ENCODE data around the gene ZAR1L.

Gene ZAR1L

GRCh38 chr13:32300920-32301319, 14.2 kb downstream of the ZAR1L start:
- DNase-seq, result no peak

DNA sequence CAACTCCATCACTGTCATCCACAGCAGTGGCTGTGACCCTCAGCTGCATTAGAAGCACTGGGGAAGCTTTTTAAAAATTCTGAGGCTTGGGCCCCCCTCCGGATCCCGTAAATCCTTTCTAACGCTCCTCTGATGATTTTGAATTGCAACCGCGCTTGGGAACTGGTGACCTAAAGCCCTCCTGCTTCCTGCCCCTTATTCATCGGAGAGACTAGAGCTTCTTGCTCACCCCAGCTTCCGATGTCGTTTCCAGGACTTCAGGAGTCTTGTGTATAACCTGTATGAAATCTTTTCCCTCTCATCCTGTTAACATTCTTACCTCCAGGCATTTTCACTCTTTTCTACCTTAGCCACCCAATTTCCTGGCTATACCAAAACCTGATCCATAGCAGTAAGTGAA, 14.8 kb downstream of the ZAR1L start:
- no peak for DNase-seq

DNA sequence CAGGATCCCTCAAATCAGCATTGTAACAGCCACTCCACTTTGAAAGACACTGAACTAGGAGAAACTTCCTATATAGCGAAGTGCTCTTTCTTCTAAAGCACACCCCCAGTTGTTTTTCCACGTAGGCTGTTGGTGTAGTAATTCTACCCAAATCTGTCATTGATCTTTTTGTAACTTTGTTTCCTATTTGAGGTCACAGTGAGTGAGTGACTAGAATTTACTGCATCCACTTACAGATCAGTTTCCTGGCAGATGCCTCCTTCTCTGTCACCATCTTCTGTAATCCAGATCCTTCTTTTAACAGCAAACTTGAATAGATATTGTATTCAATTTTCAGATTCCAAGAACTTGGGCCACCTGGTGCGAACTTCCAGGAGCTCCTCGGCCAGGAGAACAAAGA, 15.3 kb downstream of the ZAR1L start:
- no peak for DNase-seq

DNA sequence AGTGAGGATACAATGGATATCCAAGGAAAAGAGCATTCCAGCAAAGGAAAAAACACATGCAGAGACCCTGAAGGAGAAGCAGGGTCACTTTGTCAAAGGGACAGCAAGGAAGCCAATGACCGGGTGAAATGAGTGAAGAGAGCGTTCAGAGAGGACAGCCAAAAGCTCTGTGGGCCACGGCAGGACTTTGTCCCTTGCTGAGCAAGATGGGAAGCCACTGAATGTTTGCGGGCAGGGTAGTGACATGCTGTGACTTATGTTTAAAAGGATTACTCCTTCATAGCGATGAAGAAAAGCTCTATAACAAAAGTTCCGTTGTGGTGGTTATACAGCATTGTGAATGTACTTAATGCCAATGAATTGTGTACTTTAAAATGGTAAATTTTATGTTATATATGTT, 16.5 kb downstream of the ZAR1L start:
- DNase-seq, result no peak

DNA sequence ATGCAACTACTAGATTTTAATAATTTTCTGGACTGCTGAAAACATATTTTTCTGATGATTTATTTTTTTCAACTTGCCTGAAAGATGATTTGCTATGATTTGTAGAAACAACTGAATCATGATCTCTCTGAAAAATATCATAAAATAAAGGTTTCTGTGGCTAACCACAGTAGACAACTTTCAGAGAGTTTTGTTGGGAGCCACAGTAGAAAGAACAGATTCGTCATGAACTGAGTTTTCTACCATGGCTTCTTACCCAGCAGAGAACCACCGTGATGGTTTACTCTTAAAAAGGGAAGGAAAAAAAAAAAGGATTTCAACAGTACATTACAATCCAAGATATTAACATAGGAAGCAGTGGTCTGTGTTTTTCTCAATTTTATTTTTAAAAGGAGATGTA, 18.0 kb downstream of the ZAR1L start:
- no peak for DNase-seq

DNA sequence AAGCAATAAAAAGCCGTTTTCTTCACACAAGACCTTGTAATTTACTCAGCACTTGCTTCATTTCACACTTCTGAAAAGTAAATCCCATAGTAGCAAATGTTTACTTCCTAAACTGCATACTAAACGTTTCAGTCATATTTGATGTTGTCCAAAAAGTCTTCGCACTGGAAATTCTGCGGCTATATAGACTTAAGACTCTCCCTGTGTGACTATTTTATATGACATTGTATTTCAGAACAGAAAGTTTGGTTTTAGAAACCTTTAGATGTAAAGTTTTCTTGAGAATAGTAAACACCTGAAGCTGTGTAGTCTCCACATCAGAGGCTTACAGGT, 29.6 kb downstream of the ZAR1L start:
- DNase-seq, result no peak

DNA sequence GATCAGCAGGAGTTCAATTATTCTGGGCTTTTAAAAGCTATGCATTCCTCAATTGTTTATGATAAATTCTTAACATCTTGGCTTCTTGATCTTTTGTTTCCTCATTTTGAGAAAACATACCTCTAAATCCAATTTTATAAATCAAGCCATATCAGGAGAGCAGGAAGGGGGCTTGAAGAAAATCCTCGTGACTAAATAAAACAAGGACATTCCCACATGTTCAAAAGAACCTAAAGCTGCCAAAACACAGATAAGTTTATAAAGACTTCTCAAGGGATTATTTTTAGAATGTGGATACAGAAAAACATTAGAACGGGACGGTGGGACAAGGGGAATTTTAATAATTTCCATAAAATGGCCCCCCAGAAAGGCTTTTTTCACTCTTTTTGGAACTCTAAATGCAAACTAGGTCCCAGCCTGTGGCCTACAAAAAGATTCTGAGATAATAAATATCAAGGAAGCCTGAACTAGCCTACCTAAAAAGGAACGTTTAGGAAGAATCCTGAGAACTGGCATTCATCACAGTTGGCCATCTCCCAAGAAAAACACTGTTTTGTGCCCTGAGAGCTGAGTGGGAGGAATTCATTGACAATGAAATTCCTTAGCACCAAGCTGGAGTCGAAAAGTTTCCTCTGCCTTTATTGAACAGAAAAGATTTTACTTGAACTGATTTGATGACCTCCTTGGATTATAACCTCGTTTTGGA, 30.1 kb downstream of the ZAR1L start:
- DNase-seq, result no peak

DNA sequence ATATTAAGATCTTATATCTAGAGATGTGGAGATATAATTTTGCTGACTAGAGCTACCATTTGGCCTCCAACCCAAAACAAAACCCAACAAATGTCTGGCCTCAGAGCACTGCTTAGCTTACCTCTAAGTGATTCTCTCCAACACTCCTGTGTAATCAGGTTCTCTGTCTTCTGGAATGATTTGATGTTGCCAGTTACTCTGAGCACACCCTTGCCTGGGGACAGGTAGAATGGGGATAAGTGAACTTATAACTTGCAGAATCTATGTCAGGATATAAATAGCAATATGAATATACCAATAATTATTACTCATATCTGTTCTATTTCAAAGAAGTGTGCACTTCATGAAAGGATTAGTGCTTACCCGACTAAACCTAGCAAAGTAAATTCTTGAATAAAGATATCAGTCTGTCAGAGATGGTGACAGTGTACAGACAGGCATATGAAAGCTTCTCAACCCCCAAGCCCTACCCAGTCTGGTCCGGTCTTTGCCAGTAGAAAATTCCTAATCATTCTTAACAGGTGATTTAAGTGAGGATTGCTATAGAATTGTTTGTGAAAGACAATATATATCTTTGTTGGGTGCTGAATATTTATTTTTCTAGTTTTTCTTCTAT, 33.0 kb downstream of the ZAR1L start:
- DNase-seq, result no peak

DNA sequence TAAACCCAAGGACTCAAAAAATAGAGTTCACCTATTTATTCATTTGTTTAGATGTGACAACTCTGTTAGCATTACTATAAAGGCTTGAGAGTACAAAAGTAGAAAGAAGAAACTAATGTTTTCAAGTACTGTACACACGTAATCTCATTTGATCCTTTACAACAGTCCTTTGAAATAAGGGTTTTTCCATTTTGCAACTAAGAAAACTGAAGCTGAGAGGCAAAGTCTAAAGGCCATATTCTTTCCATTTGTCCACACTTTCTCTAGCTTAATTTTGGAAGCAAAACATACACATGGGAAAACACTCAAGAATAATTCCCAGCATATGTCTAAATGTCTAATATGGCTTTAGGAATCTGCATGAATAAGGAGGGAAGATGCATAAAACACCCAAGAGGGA, 34.1 kb downstream of the ZAR1L start:
- no peak for DNase-seq

GRCh38 chr13:32278426-32278825, 36.7 kb downstream of the ZAR1L start:
- no peak for DNase-seq

DNA sequence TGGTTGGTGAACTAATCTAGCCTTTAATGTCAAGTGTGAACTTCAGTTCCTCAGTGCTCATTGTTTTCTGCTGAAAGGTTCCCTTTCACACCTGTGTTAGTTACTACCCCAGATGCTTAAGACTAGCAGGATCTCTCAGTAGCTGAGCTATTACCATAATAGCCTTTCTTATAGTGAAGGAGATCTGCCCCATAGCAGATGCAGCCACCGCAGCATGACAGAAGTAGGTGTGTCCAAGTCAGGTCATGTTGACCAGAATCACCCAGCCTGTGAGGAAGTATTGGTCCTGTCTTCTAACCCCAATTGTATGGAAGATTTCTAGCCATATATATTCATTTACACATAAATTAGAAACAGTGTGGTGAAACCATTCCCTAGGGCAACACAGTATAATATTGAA, 37.3 kb downstream of the ZAR1L start:
- no peak for DNase-seq

GRCh38 chr13:32272021-32272683, 43.0 kb downstream of the ZAR1L start:
- DNase-seq, result no peak

DNA sequence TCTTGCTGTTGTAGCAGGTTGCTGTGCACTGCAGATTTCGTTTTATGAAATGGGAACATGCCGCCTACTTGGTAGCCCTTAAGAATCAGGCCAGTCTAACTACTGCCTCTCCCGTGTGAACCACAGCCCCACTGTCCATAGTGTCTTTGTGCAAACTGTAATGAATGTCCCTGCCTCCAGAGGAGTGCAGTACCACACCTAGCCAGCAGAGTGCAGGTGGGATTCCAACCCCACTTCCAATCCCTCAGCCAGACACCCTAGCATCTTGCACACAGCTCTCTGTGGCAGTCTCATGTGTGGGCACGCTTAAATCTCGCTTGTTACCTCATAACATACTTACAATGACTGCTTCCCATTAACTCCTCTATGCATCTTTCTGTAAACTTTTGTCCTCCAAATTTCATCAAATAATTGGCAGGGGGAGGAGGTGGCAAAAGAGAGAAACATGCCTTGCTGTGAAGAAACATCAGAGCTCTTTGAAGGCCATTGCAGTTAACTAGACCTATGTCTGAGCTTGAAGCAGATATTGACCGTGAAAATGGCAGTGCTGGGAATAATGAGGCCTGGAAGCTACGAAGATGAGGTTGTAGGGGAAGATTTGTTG, 47.2 kb downstream of the ZAR1L start:
- DNase-seq, result peak; percentile 58

GRCh38 chr13:32266130-32266529, 49.0 kb downstream of the ZAR1L start:
- no peak for DNase-seq

GRCh38 chr13:32265726-32266125, 49.4 kb downstream of the ZAR1L start:
- DNase-seq, result no peak

- no peak for DNase-seq
Measured at GRCh38 chr13:32264407-32264806, 50.8 kb downstream of the ZAR1L start.

- no peak for DNase-seq
Measured at GRCh38 chr13:32262619-32263018, 52.5 kb downstream of the ZAR1L start.

DNA sequence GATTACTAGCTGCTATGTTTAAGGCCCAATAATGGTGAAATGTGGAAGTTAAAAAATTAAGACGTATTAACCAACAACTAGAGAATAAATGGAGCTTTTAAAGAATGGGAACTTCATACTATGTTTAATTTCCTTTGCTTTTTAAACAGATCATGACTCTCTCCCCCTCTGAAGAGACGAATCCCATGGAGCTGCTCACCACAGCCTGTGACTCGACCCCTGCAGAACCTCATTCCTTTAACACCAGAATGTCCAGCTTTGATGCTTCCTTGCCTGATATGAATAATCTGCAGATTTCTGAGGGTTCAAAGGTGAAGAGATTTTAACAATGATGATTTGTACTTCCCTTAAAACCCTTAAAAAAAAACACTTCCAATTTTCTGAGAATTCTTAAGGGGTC, 53.0 kb downstream of the ZAR1L start:
- no peak for DNase-seq

GRCh38 chr13:32261567-32261966, 53.6 kb downstream of the ZAR1L start:
- DNase-seq, result no peak

DNA sequence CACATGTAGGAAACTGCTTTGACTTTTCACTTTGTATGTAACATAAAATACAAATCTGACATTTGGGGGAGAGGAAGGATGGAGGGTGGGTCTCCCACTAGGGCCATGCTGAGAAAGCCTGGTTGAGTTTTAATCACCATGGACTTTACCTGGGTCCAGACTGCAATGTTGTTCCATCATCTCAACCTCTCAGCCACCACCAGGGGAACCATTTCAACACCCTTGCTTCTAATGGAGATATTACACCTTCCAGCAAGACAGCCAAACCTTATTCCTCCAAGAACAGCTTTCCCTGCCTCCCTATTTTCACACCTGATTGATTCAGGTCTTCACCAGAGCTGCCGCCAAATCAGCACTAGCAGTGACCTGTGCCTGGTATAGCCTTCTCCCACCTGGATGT, 56.0 kb downstream of the ZAR1L start:
- no peak for DNase-seq

DNA sequence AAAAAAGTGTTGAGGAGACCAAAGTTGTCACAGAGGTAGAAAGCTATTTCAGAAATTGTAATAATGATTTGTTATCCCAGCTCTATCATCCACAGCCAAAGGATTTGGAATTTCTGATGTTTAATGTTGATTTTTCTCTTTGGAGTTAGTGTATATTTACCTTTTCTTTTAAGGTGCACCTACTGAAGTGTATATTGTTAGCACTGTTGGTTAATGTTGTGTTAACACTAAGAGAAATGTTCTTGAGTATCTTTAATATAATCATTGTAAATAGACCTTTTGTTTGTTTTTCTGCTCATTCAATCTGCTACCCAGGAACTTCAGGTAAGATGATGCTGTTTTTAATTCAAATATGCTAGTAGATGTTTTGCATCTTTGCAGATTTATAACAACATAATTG, 57.5 kb downstream of the ZAR1L start:
- DNase-seq, result no peak

GRCh38 chr13:32256243-32256642, 58.9 kb downstream of the ZAR1L start:
- no peak for DNase-seq

DNA sequence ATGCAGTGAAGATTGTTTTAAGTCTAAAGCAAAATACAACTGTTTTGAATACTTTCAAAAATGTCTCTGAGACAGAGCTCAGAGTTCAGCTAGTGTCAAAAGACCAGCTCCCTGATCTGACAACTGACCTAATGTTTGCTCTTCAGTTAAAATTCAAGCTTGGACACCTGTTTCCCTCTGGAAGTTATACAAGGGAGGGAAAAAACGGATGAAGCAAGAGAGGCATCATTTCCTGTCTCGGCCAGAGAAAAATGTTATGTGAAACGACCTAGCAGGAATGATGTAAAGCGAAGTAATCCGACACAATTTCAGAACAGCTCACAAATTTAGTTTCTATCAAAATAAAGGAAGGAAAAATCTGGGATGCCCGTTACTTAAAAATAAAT, 59.4 kb downstream of the ZAR1L start:
- no peak for DNase-seq
